Nephron (organoid): ENCODE results near the gene KLF12.

Experiments
- H3K27ac Mint-ChIP-seq, 3 experiments: 2 replicates each; pipeline ENCODE4 v1.8.0; 2020; ENCODE audit warnings: mixed read lengths in 3 of 3, mild to moderate bottlenecking in 2 of 3, moderate library complexity in 1 of 3
- H3K27me3 Mint-ChIP-seq: 2 replicates; pipeline ENCODE4 v1.8.0; 2021; ENCODE audit warnings: low read depth, mild to moderate bottlenecking, moderate library complexity, mixed read lengths
- H3K36me3 Mint-ChIP-seq: 2 replicates; pipeline ENCODE4 v1.8.0; 2020; ENCODE audit warnings: low read depth, mixed read lengths
- H3K4me1 Mint-ChIP-seq: 2 replicates; pipeline ENCODE4 v1.8.0; 2020; ENCODE audit warnings: mixed read lengths
- H3K4me3 Mint-ChIP-seq, 3 experiments: 2 replicates each; pipeline ENCODE4 v1.8.0; 2020; ENCODE audit warnings: mild to moderate bottlenecking in 3 of 3, mixed read lengths in 3 of 3, moderate library complexity in 2 of 3
- H3K9me3 Mint-ChIP-seq: 2 replicates; pipeline ENCODE4 v1.8.0; 2020; ENCODE audit warnings: mixed read lengths
- TF ChIP-seq, protein P1 (sequence below), 3 experiments: fragments of 200-600 bp; sonication (generic); IDR thresholded peaks; one replicate each; pipeline ENCODE4 v1.5.0; 2021; ENCODE audit warnings: antibody characterized with exemption in 3 of 3; ENCODE audit not compliant: unreplicated experiment in 3 of 3

The KLF12 gene

GRCh38 chr13:74158571-74159352, 24.6 kb upstream of the KLF12 start:
- Mint-ChIP-seq H3K27me3 (no peaks in the 10 kb centered on the region), H3K9me3 (no peaks in the 10 kb centered on the region), H3K27ac (peak overlapping the region; percentile 89 to 97 (median 96)), H3K36me3 (no peaks in the 10 kb centered on the region), H3K4me3 (peak overlapping the region in 2 of 3 experiments; percentile 23 to 62), H3K4me1 (peaks cover 11% of the 10 kb centered on the region)
- TF ChIP-seq, protein P1, sequence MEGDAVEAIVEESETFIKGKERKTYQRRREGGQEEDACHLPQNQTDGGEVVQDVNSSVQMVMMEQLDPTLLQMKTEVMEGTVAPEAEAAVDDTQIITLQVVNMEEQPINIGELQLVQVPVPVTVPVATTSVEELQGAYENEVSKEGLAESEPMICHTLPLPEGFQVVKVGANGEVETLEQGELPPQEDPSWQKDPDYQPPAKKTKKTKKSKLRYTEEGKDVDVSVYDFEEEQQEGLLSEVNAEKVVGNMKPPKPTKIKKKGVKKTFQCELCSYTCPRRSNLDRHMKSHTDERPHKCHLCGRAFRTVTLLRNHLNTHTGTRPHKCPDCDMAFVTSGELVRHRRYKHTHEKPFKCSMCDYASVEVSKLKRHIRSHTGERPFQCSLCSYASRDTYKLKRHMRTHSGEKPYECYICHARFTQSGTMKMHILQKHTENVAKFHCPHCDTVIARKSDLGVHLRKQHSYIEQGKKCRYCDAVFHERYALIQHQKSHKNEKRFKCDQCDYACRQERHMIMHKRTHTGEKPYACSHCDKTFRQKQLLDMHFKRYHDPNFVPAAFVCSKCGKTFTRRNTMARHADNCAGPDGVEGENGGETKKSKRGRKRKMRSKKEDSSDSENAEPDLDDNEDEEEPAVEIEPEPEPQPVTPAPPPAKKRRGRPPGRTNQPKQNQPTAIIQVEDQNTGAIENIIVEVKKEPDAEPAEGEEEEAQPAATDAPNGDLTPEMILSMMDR (IDR thresholded peaks at IDR 0.05; ENCODE audit: unreplicated experiment in 3 of 3), result no peak

GRCh38 chr13:74158028-74158427, 23.8 kb upstream of the KLF12 start:
- TF ChIP-seq, protein P1 (IDR thresholded peaks at IDR 0.05; ENCODE audit: unreplicated experiment in 3 of 3), result no peak

DNA sequence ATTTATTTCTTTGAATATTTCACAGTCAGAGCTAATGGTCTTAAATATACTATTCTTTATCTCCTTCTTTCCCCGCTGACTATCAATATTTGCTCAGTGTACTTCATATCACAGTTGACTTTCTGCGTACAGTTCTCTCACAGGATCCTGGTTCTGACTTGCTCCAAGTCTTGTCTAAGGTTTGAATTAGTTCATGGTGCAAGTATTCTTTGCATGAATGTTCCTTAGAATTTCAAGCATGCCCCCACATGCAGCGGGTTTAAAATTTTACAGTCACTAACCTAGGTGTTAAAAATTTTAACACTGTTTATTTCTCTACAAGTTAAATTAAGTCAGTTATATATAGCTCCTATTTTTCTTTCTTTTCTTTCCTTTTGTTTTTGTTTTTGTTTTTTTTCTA, 20.8 kb upstream of the KLF12 start:
- Mint-ChIP-seq H3K4me3 (no peak overlapping the region), H3K36me3 (no peaks in the 10 kb centered on the region), H3K27ac (no peak overlapping the region), H3K4me1 (peaks cover 19% of the 10 kb centered on the region), H3K9me3 (no peaks in the 10 kb centered on the region), H3K27me3 (no peaks in the 10 kb centered on the region)
- TF ChIP-seq, protein P1 (IDR thresholded peaks at IDR 0.05; ENCODE audit: unreplicated experiment in 3 of 3), result no peak

More at GRCh38 chr13:74158028-74158427, 23.8 kb upstream of the KLF12 start:
- H3K9me3 Mint-ChIP-seq, result no peaks in the 10 kb centered on the region
- H3K36me3 Mint-ChIP-seq, result no peaks in the 10 kb centered on the region
- peak overlapping the region; percentile 89 to 97 (median 96) for H3K27ac Mint-ChIP-seq
- peaks cover 17% of the 10 kb centered on the region for H3K4me1 Mint-ChIP-seq
- H3K4me3 Mint-ChIP-seq, result peak overlapping the region; percentile 23 to 62 (median 44)
- no peaks in the 10 kb centered on the region for H3K27me3 Mint-ChIP-seq

GRCh38 chr13:74153316-74153715, 19.1 kb upstream of the KLF12 start:
- H3K36me3 Mint-ChIP-seq, result no peaks in the 10 kb centered on the region

DNA sequence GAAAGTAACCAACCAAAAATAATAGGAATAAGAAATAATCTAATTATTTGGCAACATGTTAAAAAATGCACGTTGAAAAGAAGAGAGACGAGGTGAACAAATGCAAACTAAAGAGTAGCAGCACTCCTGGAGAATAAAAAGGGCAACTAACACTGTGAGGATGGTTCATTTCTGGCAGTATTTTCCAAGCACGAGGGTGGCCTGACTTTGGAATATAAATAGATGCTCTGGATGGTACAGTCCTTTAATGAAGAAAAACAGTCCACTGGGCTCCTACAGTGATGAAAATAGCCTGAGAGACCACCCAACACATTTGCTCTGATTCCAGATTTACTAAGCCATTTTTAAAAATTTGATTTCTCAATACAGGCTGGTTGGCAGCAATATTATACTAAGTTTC, 17.7 kb upstream of the KLF12 start:
- no peaks in the 10 kb centered on the region for H3K36me3 Mint-ChIP-seq
- no peaks in the 10 kb centered on the region for H3K27me3 Mint-ChIP-seq
- H3K27ac Mint-ChIP-seq, result no peak overlapping the region
- H3K4me1 Mint-ChIP-seq, result peaks cover 27% of the 10 kb centered on the region
- H3K9me3 Mint-ChIP-seq, result no peaks in the 10 kb centered on the region
- TF ChIP-seq, protein P1 (IDR thresholded peaks at IDR 0.05; ENCODE audit: unreplicated experiment in 3 of 3), result no peak
- H3K4me3 Mint-ChIP-seq, result no peak overlapping the region

More at GRCh38 chr13:74153316-74153715, 19.1 kb upstream of the KLF12 start:
- no peaks in the 10 kb centered on the region for H3K27me3 Mint-ChIP-seq
- peaks cover 29% of the 10 kb centered on the region for H3K4me1 Mint-ChIP-seq
- H3K27ac Mint-ChIP-seq, result peak overlapping the region in 1 of 3 experiments; percentile 27
- no peaks in the 10 kb centered on the region for H3K9me3 Mint-ChIP-seq
- TF ChIP-seq, protein P1 (IDR thresholded peaks at IDR 0.05; ENCODE audit: unreplicated experiment in 3 of 3), result no peak
- H3K4me3 Mint-ChIP-seq, result no peak overlapping the region

- H3K36me3 Mint-ChIP-seq, result no peaks in the 10 kb centered on the region
- H3K4me1 Mint-ChIP-seq, result peaks cover 46% of the 10 kb centered on the region
- H3K9me3 Mint-ChIP-seq, result no peaks in the 10 kb centered on the region
- peak overlapping the region; percentile 33 to 94 (median 55) for H3K27ac Mint-ChIP-seq
- peak overlapping the region in 2 of 3 experiments; percentile 37 to 48 for H3K4me3 Mint-ChIP-seq
- TF ChIP-seq, protein P1 (IDR thresholded peaks at IDR 0.05; ENCODE audit: unreplicated experiment in 3 of 3), result no peak
- H3K27me3 Mint-ChIP-seq, result no peaks in the 10 kb centered on the region
These were observed 14.1 kb upstream of the KLF12 start for GRCh38 chr13:74148352-74148751.
